PC-9 (cell line): ENCODE measurements around the gene SAPCD2. TPM values are rescaled to one million over a fixed set of nuclear protein-coding genes. Genes with fewer than 3 reads are reported as not detected.

Experiments used
- BruUV-seq: library from RNA; stranded (reverse); fragments of 400-500 nt; replicated peaks from 2 replicates; lab custom pipeline; 2021; lab: Mats Ljungman, UMichigan
- CTCF ChIA-PET: fragments of 300-600 bp; sonication (Branson Sonifier 250); formaldehyde crosslinking; loops from one replicate; lab custom pipeline; 2022; ENCODE audit warnings: antibody characterized with exemption; lab: Charles Lee
- POLR2A ChIA-PET: fragments of 300-600 bp; sonication (Branson Sonifier 250); formaldehyde crosslinking; loops from one replicate; lab custom pipeline; 2022; ENCODE audit warnings: antibody characterized with exemption; ENCODE audit not compliant: unreplicated experiment; lab: Charles Lee
- DNase-seq, 2 experiments: peaks; one replicate each; pipeline versions ENCODE4 v3.0.0 to v3.0.0-alpha.2; 2015 to 2022; ENCODE audit warnings: mixed read lengths in 1 of 2
- H2AFZ ChIP-seq: fragments of 200-600 bp; sonication (generic); 2 replicates; pipeline ENCODE4 v1.8.1; 2017; ENCODE audit warnings: antibody characterized with exemption
- H3F3A ChIP-seq: fragments of 200-600 bp; sonication (generic); 2 replicates; pipeline ENCODE4 v1.8.1; 2017; ENCODE audit warnings: antibody characterized with exemption, mild to moderate bottlenecking, low read depth; ENCODE audit not compliant: insufficient read depth
- H3K27ac ChIP-seq: fragments of 200-600 bp; sonication (generic); 2 replicates; pipeline ENCODE4 v1.6.1; 2016; ENCODE audit warnings: mixed run types
- H3K27me3 ChIP-seq: fragments of 200-600 bp; sonication (generic); 2 replicates; pipeline ENCODE4 v1.6.1; 2016; ENCODE audit warnings: low read depth, mixed run types; ENCODE audit not compliant: insufficient read depth
- H3K36me3 ChIP-seq: fragments of 200-600 bp; sonication (generic); 2 replicates; pipeline ENCODE4 v1.6.1; 2016; ENCODE audit warnings: low read depth, mixed run types
- H3K4me1 ChIP-seq: fragments of 200-600 bp; sonication (generic); replicated peaks from 2 replicates; pipeline ENCODE4 v1.6.1; 2016; ENCODE audit warnings: mixed run types; ENCODE audit not compliant: insufficient read depth
- H3K4me2 ChIP-seq: fragments of 200-600 bp; sonication (generic); 2 replicates; pipeline ENCODE4 v1.6.1; 2017; ENCODE audit warnings: mixed run types
- H3K4me3 ChIP-seq: fragments of 200-600 bp; sonication (generic); 2 replicates; pipeline ENCODE4 v1.6.1; 2016; ENCODE audit warnings: mixed run types
- H3K79me2 ChIP-seq: fragments of 200-600 bp; sonication (generic); 2 replicates; pipeline ENCODE4 v1.6.1; 2017; ENCODE audit warnings: low read depth, mixed run types
- H3K9me2 ChIP-seq: fragments of 200-600 bp; sonication (generic); 2 replicates; pipeline ENCODE4 v1.8.1; 2017; ENCODE audit warnings: mild to moderate bottlenecking; ENCODE audit not compliant: insufficient read depth
- H3K9me3 ChIP-seq: fragments of 200-600 bp; sonication (generic); 2 replicates; pipeline ENCODE4 v1.8.1; 2016; ENCODE audit warnings: low read depth; ENCODE audit not compliant: insufficient read depth
- H4K20me1 ChIP-seq: fragments of 200-600 bp; sonication (generic); 2 replicates; pipeline ENCODE4 v1.8.1; 2017; ENCODE audit not compliant: insufficient read depth
- EZH2 ChIP-seq: fragments of 200-600 bp; sonication (generic); IDR thresholded peaks from 2 replicates; pipeline ENCODE4 v1.8.0; 2017; ENCODE audit warnings: antibody characterized with exemption, low read depth
- intact Hi-C: fragments of 100-400 bp; cut with micrococcal nuclease; formaldehyde crosslinking; loops from one replicate; pipeline ENCODE4 v1.10.0; 2022; ENCODE audit not compliant: unreplicated experiment
- total RNA-seq: library from RNA; stranded (reverse); gene quantifications from 2 replicates; pipeline ENCODE4 v1.2.3, GENCODE V29; 2021
- TF ChIP-seq, protein P1 (sequence below): fragments of 200-600 bp; sonication (generic); conservative IDR thresholded peaks from 2 replicates; pipeline ENCODE4 v1.6.1; 2017; ENCODE audit warnings: mixed run types, antibody characterized with exemption, mild to moderate bottlenecking, moderate library complexity

SAPCD2 gene
- total RNA-seq, 1 experiment from 2014 or later: 50.3 TPM

DNA sequence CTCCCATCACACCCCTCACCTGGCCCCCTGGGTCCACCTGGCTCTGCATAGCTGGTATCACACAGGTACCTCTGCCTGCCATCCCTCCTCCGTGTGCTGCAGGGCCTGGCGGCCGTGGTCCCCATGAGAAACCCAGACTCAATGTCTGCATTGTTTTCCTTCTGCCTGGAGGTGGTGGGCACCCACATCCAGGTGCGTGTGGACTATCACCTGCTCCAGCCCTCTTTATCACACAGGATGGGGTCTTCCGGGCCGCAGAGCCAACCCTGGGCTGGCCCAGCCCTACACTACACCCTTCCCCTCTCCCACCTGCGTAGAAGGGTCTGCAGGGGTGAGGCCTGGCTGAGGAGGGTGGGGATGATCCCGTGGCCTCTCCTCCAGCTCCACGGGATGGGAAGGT is 31.4 kb downstream of the SAPCD2 start:
- Histone ChIP-seq H3F3A (peaks cover 22% of the 10 kb centered on the region; the same call in 1 of the 2 replicates), H3K27ac (no peak overlapping the region), H3K4me1 (peaks cover 12% of the 10 kb centered on the region), H3K36me3 (no peaks in the 10 kb centered on the region), H3K9me3 (no peaks in the 10 kb centered on the region), H3K4me3 (no peak overlapping the region), H4K20me1 (peaks cover 17% of the 10 kb centered on the region), H3K9me2 (no peaks in the 10 kb centered on the region), H2AFZ (no peak overlapping the region), H3K79me2 (peaks cover 6% of the 10 kb centered on the region), H3K27me3 (no peaks in the 10 kb centered on the region), H3K4me2 (no peak overlapping the region)
- POLR2A ChIA-PET: no interaction called here
- DNase-seq: no peak
- intact Hi-C loops: no loop called here
- CTCF ChIA-PET: interaction anchor here (0.9 kb wide), 1 partner anchor 91 kb away, joined by 4 read pairs; no protein-coding TSS in a partner anchor
- BruUV-seq: no TSS peak
- TF ChIP-seq, protein P1, sequence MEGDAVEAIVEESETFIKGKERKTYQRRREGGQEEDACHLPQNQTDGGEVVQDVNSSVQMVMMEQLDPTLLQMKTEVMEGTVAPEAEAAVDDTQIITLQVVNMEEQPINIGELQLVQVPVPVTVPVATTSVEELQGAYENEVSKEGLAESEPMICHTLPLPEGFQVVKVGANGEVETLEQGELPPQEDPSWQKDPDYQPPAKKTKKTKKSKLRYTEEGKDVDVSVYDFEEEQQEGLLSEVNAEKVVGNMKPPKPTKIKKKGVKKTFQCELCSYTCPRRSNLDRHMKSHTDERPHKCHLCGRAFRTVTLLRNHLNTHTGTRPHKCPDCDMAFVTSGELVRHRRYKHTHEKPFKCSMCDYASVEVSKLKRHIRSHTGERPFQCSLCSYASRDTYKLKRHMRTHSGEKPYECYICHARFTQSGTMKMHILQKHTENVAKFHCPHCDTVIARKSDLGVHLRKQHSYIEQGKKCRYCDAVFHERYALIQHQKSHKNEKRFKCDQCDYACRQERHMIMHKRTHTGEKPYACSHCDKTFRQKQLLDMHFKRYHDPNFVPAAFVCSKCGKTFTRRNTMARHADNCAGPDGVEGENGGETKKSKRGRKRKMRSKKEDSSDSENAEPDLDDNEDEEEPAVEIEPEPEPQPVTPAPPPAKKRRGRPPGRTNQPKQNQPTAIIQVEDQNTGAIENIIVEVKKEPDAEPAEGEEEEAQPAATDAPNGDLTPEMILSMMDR: no peak
- TF ChIP-seq EZH2: no peak

DNA sequence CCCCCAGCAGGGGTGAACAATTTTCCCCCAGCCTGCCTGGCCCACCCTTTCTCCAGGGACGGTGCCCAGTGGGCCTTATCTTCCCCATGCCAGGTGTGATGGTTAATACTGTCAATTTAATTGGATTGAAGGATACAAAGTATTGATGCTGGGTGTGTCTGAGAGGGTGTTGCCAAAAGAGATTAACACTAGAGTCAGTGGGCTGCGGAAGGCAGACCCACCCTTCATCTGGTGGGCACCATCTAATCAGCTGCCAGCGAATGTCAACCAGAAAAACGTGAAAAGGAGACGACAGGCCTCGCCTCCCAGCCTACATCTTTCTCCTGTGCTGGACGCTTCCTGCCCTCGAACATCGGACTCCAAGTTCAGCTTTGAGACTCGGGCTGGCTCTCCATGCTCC is 32.9 kb downstream of the SAPCD2 start:
- ChIA-PET CTCF (no interaction called here), POLR2A (interaction anchor here (0.6 kb wide), 1 partner anchor 197 kb away, joined by 5 read pairs; no protein-coding TSS in a partner anchor)
- no peaks in the 10 kb centered on the region for H3K9me3 ChIP-seq
- no peak overlapping the region for H2AFZ ChIP-seq
- intact Hi-C loops: no loop called here
- H3K9me2 ChIP-seq: no peaks in the 10 kb centered on the region
- H3K27ac ChIP-seq: no peak overlapping the region
- H3K4me3 ChIP-seq: no peak overlapping the region
- H3F3A ChIP-seq: peaks cover 22% of the 10 kb centered on the region; the same call in 1 of the 2 replicates
- peaks cover 9% of the 10 kb centered on the region for H3K4me1 ChIP-seq
- DNase-seq: no peak
- H3K27me3 ChIP-seq: no peaks in the 10 kb centered on the region
- no TSS peak for BruUV-seq
- TF ChIP-seq EZH2: no peak
- TF ChIP-seq, protein P1: no peak
- 0 out of 2 replicates have a peak, but pooled peaks cover 4% of the 10 kb centered on the region for H4K20me1 ChIP-seq
- H3K79me2 ChIP-seq: no peaks in the 10 kb centered on the region
- no peak overlapping the region for H3K4me2 ChIP-seq
- no peaks in the 10 kb centered on the region for H3K36me3 ChIP-seq

DNA sequence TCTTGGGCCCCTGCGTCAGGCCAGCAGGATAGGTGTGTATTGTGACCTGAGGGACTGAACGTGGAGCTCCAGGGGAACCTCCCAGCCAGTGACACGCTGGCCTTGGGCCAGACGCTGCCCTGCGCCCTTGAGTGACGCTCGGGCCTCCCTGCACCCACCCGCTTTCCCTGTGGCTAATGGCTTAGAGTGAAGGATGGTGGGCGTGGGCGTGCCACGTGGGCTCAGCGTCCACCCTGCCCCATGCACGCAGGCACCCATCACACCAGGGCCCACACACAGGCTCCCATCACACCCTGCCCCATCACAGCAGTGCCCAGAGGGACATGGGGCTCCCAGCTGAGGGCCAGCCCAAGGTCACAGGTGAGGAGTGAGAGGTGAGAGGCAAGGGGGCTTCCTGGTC is 33.3 kb downstream of the SAPCD2 start:
- Histone ChIP-seq H3K27ac (no peak overlapping the region), H2AFZ (no peak overlapping the region), H3K9me2 (no peaks in the 10 kb centered on the region), H4K20me1 (0 out of 2 replicates have a peak, but pooled peaks cover 4% of the 10 kb centered on the region), H3K4me3 (no peak overlapping the region), H3F3A (peaks cover 22% of the 10 kb centered on the region; the same call in 1 of the 2 replicates), H3K79me2 (no peaks in the 10 kb centered on the region), H3K9me3 (no peaks in the 10 kb centered on the region), H3K4me2 (no peak overlapping the region), H3K4me1 (peaks cover 9% of the 10 kb centered on the region), H3K36me3 (no peaks in the 10 kb centered on the region), H3K27me3 (no peaks in the 10 kb centered on the region)
- no TSS peak for BruUV-seq
- intact Hi-C loops: no loop called here
- no peak for DNase-seq
- POLR2A ChIA-PET: no interaction called here
- no peak for TF ChIP-seq EZH2
- TF ChIP-seq, protein P1: no peak
- CTCF ChIA-PET: interaction anchor here (0.7 kb wide), 1 partner anchor 32 kb away, joined by 3 read pairs; no protein-coding TSS in a partner anchor
